ENCODE data around the gene RFLNA.

RFLNA gene

GRCh38 chr12:124294780-124295341 is at the start of gene RFLNA:
Gene RFLNA, plus strand, starts transcription at chr12:124295093. Its CDS starts 337 bp downstream, at chr12:124295430.
- DNase-seq (ENCODE audit: low spot score), result no peak

- no peak for DNase-seq (ENCODE audit: low spot score)
Measured at GRCh38 chr12:124247331-124247730, 47.6 kb upstream of the RFLNA start.

GRCh38 chr12:124248941-124249825 is 45.7 kb upstream of the RFLNA start:
- DNase-seq (ENCODE audit: low spot score), result no peak

- no peak for DNase-seq (ENCODE audit: low spot score)
Measured at GRCh38 chr12:124251186-124251585, 43.7 kb upstream of the RFLNA start.

- no peak for DNase-seq (ENCODE audit: low spot score)
Measured at GRCh38 chr12:124252964-124253363, 41.9 kb upstream of the RFLNA start.

GRCh38 chr12:124254126-124254525 is 40.8 kb upstream of the RFLNA start:
- no peak for DNase-seq (ENCODE audit: low spot score)

GRCh38 chr12:124259154-124260066 is 35.5 kb upstream of the RFLNA start:
- no peak for DNase-seq (ENCODE audit: low spot score)

GRCh38 chr12:124261885-124262284 is 33.0 kb upstream of the RFLNA start:
- no peak for DNase-seq (ENCODE audit: low spot score)

GRCh38 chr12:124264089-124264795 is 30.7 kb upstream of the RFLNA start:
- DNase-seq (ENCODE audit: low spot score), result no peak

- no peak for DNase-seq (ENCODE audit: low spot score)
Measured at GRCh38 chr12:124264879-124265278, 30.0 kb upstream of the RFLNA start.

GRCh38 chr12:124267205-124267778 is 27.6 kb upstream of the RFLNA start:
- DNase-seq (ENCODE audit: low spot score), result no peak

GRCh38 chr12:124270671-124271070 is 24.2 kb upstream of the RFLNA start:
- DNase-seq (ENCODE audit: low spot score), result no peak

- peak; percentile 59 for DNase-seq (ENCODE audit: low spot score)
Measured at GRCh38 chr12:124273630-124274029, 21.3 kb upstream of the RFLNA start.

- DNase-seq (ENCODE audit: low spot score), result no peak
Measured at GRCh38 chr12:124276337-124276736, 18.6 kb upstream of the RFLNA start.

- no peak for DNase-seq (ENCODE audit: low spot score)
Measured at GRCh38 chr12:124277394-124278241, 17.3 kb upstream of the RFLNA start.

- DNase-seq (ENCODE audit: low spot score), result no peak
Measured at GRCh38 chr12:124278389-124279101, 16.3 kb upstream of the RFLNA start.

GRCh38 chr12:124279315-124279714 is 15.6 kb upstream of the RFLNA start:
- DNase-seq (ENCODE audit: low spot score), result no peak

GRCh38 chr12:124279846-124280360 is 15.0 kb upstream of the RFLNA start:
- DNase-seq (ENCODE audit: low spot score), result no peak

- DNase-seq (ENCODE audit: low spot score), result no peak
Measured at GRCh38 chr12:124281309-124281708, 13.6 kb upstream of the RFLNA start.

- DNase-seq (ENCODE audit: low spot score), result no peak
Measured at GRCh38 chr12:124282287-124282686, 12.6 kb upstream of the RFLNA start.
